Measurements from ENCODE around the gene ATP2B3.

DNA sequence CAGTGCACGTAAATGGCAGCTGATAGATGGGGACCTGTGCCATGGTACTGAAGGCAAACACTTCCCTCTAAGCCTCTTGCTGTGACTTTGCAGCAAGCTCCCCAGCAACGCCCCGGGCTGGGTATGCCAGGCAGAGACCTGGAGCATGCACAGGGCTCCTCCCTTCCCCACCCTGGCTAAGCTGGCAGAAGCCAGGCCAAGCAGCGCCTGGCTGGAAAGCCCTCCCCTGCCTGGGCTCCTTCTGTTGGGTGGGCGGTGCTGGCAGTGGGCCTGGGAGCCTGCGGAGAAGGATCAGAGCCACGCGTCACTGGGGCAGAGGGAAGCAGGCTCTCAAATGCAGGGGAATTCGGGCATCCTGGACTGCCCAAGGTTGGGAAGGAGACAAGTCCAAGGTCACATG is 3.6 kb downstream of the ATP2B3 start:
- TF ChIP-seq, protein P1, sequence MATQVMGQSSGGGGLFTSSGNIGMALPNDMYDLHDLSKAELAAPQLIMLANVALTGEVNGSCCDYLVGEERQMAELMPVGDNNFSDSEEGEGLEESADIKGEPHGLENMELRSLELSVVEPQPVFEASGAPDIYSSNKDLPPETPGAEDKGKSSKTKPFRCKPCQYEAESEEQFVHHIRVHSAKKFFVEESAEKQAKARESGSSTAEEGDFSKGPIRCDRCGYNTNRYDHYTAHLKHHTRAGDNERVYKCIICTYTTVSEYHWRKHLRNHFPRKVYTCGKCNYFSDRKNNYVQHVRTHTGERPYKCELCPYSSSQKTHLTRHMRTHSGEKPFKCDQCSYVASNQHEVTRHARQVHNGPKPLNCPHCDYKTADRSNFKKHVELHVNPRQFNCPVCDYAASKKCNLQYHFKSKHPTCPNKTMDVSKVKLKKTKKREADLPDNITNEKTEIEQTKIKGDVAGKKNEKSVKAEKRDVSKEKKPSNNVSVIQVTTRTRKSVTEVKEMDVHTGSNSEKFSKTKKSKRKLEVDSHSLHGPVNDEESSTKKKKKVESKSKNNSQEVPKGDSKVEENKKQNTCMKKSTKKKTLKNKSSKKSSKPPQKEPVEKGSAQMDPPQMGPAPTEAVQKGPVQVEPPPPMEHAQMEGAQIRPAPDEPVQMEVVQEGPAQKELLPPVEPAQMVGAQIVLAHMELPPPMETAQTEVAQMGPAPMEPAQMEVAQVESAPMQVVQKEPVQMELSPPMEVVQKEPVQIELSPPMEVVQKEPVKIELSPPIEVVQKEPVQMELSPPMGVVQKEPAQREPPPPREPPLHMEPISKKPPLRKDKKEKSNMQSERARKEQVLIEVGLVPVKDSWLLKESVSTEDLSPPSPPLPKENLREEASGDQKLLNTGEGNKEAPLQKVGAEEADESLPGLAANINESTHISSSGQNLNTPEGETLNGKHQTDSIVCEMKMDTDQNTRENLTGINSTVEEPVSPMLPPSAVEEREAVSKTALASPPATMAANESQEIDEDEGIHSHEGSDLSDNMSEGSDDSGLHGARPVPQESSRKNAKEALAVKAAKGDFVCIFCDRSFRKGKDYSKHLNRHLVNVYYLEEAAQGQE (IDR thresholded peaks at IDR 0.05; ENCODE audit: insufficient read depth in 1 of 2, low read depth in 2 of 2, low read length in 2 of 2): no peak
- no peak for TF ChIP-seq TAF1 (IDR thresholded peaks at IDR 0.05; ENCODE audit: borderline replicate concordance, insufficient read depth, low read length)
- no peak for TF ChIP-seq POLR2AphosphoS5 (IDR thresholded peaks at IDR 0.05; ENCODE audit: low read depth, low read length)
- no peak for TF ChIP-seq SIN3A (IDR thresholded peaks at IDR 0.05; ENCODE audit: borderline replicate concordance, insufficient read depth, low read length)
- no peak for TF ChIP-seq FOXP2 (optimal IDR thresholded peaks at IDR 0.05; ENCODE audit: borderline replicate concordance, extremely low read depth, extremely low read length, insufficient read depth)

Measured in PFSK-1 (cell line).